Dedifferentiated amniotic fluid mesenchymal stem cell (primary cell): ENCODE results near the gene CYP27B1.

ENCODE experiments used
- DNase-seq: peaks from one replicate; pipeline ENCODE4 v3.0.0-alpha.2; 2016; ENCODE audit errors: extremely low spot score

The CYP27B1 gene

GRCh38 chr12:57735952-57736740, 30.7 kb downstream of the CYP27B1 start:
- DNase-seq = no peak

- no peak for DNase-seq
These were observed 31.6 kb downstream of the CYP27B1 start for GRCh38 chr12:57735198-57735855.

- DNase-seq = no peak
These were observed 32.3 kb downstream of the CYP27B1 start for GRCh38 chr12:57734591-57734990.

GRCh38 chr12:57733928-57734327, 33.0 kb downstream of the CYP27B1 start:
- DNase-seq = no peak

- no peak for DNase-seq
These were observed 33.9 kb downstream of the CYP27B1 start for GRCh38 chr12:57732726-57733593.

- no peak for DNase-seq
These were observed 34.6 kb downstream of the CYP27B1 start for GRCh38 chr12:57732270-57732669.

- no peak for DNase-seq
These were observed 35.3 kb downstream of the CYP27B1 start for GRCh38 chr12:57731411-57732080.

GRCh38 chr12:57730336-57731067, 36.4 kb downstream of the CYP27B1 start:
- no peak for DNase-seq

GRCh38 chr12:57729321-57729844, 37.5 kb downstream of the CYP27B1 start:
- no peak for DNase-seq

GRCh38 chr12:57727758-57728395, 39.0 kb downstream of the CYP27B1 start:
- no peak for DNase-seq

GRCh38 chr12:57726884-57727757, 39.8 kb downstream of the CYP27B1 start:
- no peak for DNase-seq

GRCh38 chr12:57726151-57726883, 40.6 kb downstream of the CYP27B1 start:
- DNase-seq = peak; percentile 73

- DNase-seq = no peak
These were observed 41.1 kb downstream of the CYP27B1 start for GRCh38 chr12:57725851-57726150.

GRCh38 chr12:57724936-57725740, 41.7 kb downstream of the CYP27B1 start:
- DNase-seq = no peak

GRCh38 chr12:57724003-57724935, 42.6 kb downstream of the CYP27B1 start:
- DNase-seq = no peak

GRCh38 chr12:57723630-57723962, 43.3 kb downstream of the CYP27B1 start:
- no peak for DNase-seq
